Astrocyte (in vitro differentiated cells and primary cell): ENCODE data around the gene PCNX4. TPM values are rescaled to one million over a fixed set of nuclear protein-coding genes. Genes with fewer than 3 reads are reported as not detected.

Experiments used
- DNase-seq: peaks from one replicate; pipeline ENCODE4 v3.0.0-alpha.2; 2010; ENCODE audit warnings: low read depth
- FAIRE-seq: peaks from 2 replicates; lab custom pipeline; 2011; peaks lifted over from hg19 to GRCh38; lab: Jason Lieb, UNC
- H2AFZ ChIP-seq: 2 replicates; pipeline ENCODE4 v1.6.0; 2012; ENCODE audit warnings: low read depth, low read length, inconsistent platforms
- H3K27ac ChIP-seq: 2 replicates; pipeline ENCODE4 v1.5.1; 2011; ENCODE audit warnings: low read depth, low read length, inconsistent platforms
- H3K27me3 ChIP-seq: 2 replicates; pipeline ENCODE4 v1.6.0; 2011; ENCODE audit warnings: low read length, inconsistent platforms; ENCODE audit not compliant: insufficient read depth
- H3K36me3 ChIP-seq: 2 replicates; pipeline ENCODE4 v1.5.1; 2011; ENCODE audit warnings: low read length, inconsistent platforms; ENCODE audit not compliant: insufficient read depth
- H3K4me1 ChIP-seq: 2 replicates; pipeline ENCODE4 v1.5.1; 2011; ENCODE audit warnings: low read length, inconsistent platforms; ENCODE audit not compliant: insufficient read depth
- H3K4me2 ChIP-seq: 2 replicates; pipeline ENCODE4 v1.6.0; 2012; ENCODE audit warnings: low read length, inconsistent platforms
- H3K4me3 ChIP-seq: 2 replicates; pipeline ENCODE4 v1.5.1; 2011; ENCODE audit warnings: low read depth, mild to moderate bottlenecking, low read length, inconsistent platforms; ENCODE audit not compliant: insufficient read depth
- H3K79me2 ChIP-seq: 2 replicates; pipeline ENCODE4 v1.6.0; 2012; ENCODE audit warnings: mild to moderate bottlenecking, low read length, inconsistent platforms; ENCODE audit not compliant: insufficient read depth
- H3K9ac ChIP-seq: 2 replicates; pipeline ENCODE4 v1.6.0; 2012; ENCODE audit warnings: mild to moderate bottlenecking, low read length, inconsistent platforms
- H3K9me3 ChIP-seq: 2 replicates; pipeline ENCODE4 v1.5.1; 2012; ENCODE audit warnings: low read depth, mild to moderate bottlenecking, low read length, inconsistent platforms; ENCODE audit not compliant: insufficient read depth
- H4K20me1 ChIP-seq: 2 replicates; pipeline ENCODE4 v1.6.0; 2012; ENCODE audit warnings: low read length, inconsistent platforms; ENCODE audit not compliant: insufficient read depth
- H3K27ac Mint-ChIP-seq: one replicate; pipeline ENCODE4 v1.8.0; 2021; ENCODE audit warnings: mild to moderate bottlenecking, mixed read lengths; ENCODE audit not compliant: unreplicated experiment
- H3K27me3 Mint-ChIP-seq: one replicate; pipeline ENCODE4 v1.8.0; 2021; ENCODE audit warnings: low read depth, mixed read lengths; ENCODE audit not compliant: unreplicated experiment
- H3K36me3 Mint-ChIP-seq: one replicate; pipeline ENCODE4 v1.8.0; 2021; ENCODE audit warnings: low read depth, mixed read lengths; ENCODE audit not compliant: unreplicated experiment
- H3K4me1 Mint-ChIP-seq: one replicate; pipeline ENCODE4 v1.8.0; 2021; ENCODE audit warnings: low read depth, mixed read lengths; ENCODE audit not compliant: unreplicated experiment
- H3K4me3 Mint-ChIP-seq: one replicate; pipeline ENCODE4 v1.8.0; 2021; ENCODE audit warnings: mild to moderate bottlenecking, moderate library complexity, mixed read lengths; ENCODE audit not compliant: unreplicated experiment
- H3K9me3 Mint-ChIP-seq: one replicate; pipeline ENCODE4 v1.8.0; 2021; ENCODE audit warnings: mild to moderate bottlenecking, mixed read lengths; ENCODE audit not compliant: unreplicated experiment
- EZH2 ChIP-seq: IDR thresholded peaks from 2 replicates; pipeline ENCODE4 v1.6.1; 2012; ENCODE audit warnings: mild to moderate bottlenecking, low read length, inconsistent platforms; ENCODE audit not compliant: insufficient read depth
- total RNA-seq: library from RNA; stranded (reverse); gene quantifications from 2 replicates; pipeline ENCODE4 v1.2.1, GENCODE V29; 2021
- TF ChIP-seq, protein P1 (sequence below): IDR thresholded peaks from 2 replicates; pipeline ENCODE4 v1.5.1; 2011; ENCODE audit warnings: low read depth, mild to moderate bottlenecking, inconsistent platforms, low read length, moderate library complexity; ENCODE audit not compliant: insufficient read depth

PCNX4 gene
- total RNA-seq, 1 donor from 2014 or later = 71.3 TPM

DNA sequence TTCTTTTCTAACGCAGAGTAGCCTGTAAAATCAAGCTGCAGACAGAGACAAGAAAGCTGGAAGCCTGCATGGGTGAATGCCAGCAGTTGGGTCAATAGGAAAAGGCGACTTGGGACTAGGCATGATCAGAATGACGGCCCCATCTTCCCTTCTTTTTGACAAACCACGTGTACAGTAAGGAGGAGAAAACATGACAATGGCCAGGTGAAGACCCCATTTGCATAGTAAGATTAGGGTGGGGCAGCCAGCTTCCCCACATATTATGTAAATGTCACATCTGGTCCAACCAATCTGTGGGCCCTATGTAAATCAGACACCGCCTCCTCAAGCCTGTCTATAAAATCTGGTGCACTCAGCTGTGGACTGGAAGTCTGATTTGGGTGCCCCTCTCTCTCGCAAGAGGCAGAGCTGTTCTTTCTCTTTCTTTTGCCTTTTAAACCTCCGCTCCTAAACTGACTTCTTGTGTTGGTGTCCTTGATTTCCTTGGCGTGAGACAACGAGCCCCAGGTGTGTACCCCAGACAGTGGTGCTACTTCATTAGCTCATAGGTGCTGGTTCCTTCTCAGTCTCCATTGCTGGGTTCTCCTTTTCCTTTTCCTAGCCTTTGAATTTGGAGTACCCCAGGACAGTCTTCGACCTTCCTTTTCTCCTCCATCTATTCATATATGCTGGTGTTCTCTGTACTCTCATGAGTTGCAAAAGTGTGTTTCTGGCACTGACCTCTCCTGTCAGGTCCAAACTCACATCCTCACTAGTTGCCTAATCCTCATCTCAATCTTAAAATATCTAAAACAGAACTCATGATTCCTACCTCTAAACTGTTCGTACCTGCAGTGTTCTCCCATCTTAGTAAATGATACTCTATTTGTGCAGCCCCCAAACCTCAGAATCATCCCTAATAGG, 82.9 kb downstream of the PCNX4 start:
- peaks cover 5% of the 10 kb centered on the region for H3K4me1 ChIP-seq
- Mint-ChIP-seq H3K4me1 (peaks cover 6% of the 10 kb centered on the region), H3K4me3 (no peak overlapping the region), H3K27ac (no peak overlapping the region), H3K36me3 (no peaks in the 10 kb centered on the region), H3K27me3 (no peaks in the 10 kb centered on the region), H3K9me3 (no peaks in the 10 kb centered on the region)
- H3K9ac ChIP-seq = no peak overlapping the region
- no peak overlapping the region for H2AFZ ChIP-seq
- DNase-seq (no peak), FAIRE-seq (no peak)
- no peaks in the 10 kb centered on the region for H3K79me2 ChIP-seq
- H3K27me3 ChIP-seq = peaks cover 2% of the 10 kb centered on the region
- no peaks in the 10 kb centered on the region for H4K20me1 ChIP-seq
- no peak overlapping the region for H3K4me2 ChIP-seq
- no peaks in the 10 kb centered on the region for H3K36me3 ChIP-seq
- TF ChIP-seq, protein P1, sequence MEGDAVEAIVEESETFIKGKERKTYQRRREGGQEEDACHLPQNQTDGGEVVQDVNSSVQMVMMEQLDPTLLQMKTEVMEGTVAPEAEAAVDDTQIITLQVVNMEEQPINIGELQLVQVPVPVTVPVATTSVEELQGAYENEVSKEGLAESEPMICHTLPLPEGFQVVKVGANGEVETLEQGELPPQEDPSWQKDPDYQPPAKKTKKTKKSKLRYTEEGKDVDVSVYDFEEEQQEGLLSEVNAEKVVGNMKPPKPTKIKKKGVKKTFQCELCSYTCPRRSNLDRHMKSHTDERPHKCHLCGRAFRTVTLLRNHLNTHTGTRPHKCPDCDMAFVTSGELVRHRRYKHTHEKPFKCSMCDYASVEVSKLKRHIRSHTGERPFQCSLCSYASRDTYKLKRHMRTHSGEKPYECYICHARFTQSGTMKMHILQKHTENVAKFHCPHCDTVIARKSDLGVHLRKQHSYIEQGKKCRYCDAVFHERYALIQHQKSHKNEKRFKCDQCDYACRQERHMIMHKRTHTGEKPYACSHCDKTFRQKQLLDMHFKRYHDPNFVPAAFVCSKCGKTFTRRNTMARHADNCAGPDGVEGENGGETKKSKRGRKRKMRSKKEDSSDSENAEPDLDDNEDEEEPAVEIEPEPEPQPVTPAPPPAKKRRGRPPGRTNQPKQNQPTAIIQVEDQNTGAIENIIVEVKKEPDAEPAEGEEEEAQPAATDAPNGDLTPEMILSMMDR = no peak
- TF ChIP-seq EZH2 = no peak
- no peak overlapping the region for H3K4me3 ChIP-seq
- H3K9me3 ChIP-seq = no peaks in the 10 kb centered on the region
- no peak overlapping the region for H3K27ac ChIP-seq

DNA sequence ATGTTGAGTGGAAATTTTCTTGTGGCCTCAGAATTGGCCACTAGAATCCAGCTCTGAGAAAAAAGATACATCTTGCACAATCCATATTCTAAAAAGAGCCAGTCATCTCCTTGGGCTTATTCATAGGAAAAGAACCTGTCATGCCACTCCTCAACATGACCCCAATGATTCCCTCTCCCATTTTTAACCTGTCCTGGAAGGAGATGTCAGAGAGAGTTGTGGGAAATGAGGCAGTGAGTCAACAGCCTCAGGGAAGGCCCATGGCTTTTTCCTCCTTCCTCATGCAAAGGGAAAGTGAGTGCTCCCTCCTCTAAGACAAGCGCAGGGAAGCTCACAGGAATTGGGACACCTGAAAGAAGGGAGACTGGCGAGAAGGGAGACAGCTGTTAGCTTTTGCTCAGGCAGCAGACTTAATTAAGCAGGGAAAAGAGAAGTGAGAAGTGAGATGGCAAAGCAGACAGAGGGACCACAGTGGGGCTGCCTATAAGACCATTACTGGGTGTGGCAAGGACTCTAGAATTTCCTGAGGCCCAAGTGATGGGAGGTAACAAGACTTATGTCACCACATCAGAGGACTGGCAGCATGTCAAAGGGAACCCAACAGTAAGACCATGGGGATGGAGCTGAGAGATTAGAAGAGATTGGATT, 83.7 kb downstream of the PCNX4 start:
- H3K36me3 ChIP-seq = no peaks in the 10 kb centered on the region
- no peak overlapping the region for H2AFZ ChIP-seq
- H3K27ac ChIP-seq = no peak overlapping the region
- H3K4me3 Mint-ChIP-seq = no peak overlapping the region
- H3K4me1 ChIP-seq = peaks cover 5% of the 10 kb centered on the region
- peaks cover 2% of the 10 kb centered on the region for H3K27me3 ChIP-seq
- H4K20me1 ChIP-seq = no peaks in the 10 kb centered on the region
- H3K4me3 ChIP-seq = no peak overlapping the region
- H3K9me3 Mint-ChIP-seq = no peaks in the 10 kb centered on the region
- no peak for DNase-seq
- no peak for TF ChIP-seq EZH2
- TF ChIP-seq, protein P1 = no peak
- H3K9ac ChIP-seq = no peak overlapping the region
- peaks cover 7% of the 10 kb centered on the region for H3K4me1 Mint-ChIP-seq
- H3K4me2 ChIP-seq = no peak overlapping the region
- FAIRE-seq = no peak
- no peak overlapping the region for H3K27ac Mint-ChIP-seq
- H3K36me3 Mint-ChIP-seq = no peaks in the 10 kb centered on the region
- no peaks in the 10 kb centered on the region for H3K79me2 ChIP-seq
- no peaks in the 10 kb centered on the region for H3K27me3 Mint-ChIP-seq
- H3K9me3 ChIP-seq = no peaks in the 10 kb centered on the region
